Hepatic stellate cell (primary cell): ENCODE data around the gene HDDC3.
A peak's percentile ranks its signal among the peaks of the same experiment; 100 is the strongest.
"Not testable (repeated sequence)": the region's sequence is repeated elsewhere in the genome, so short reads cannot be mapped to it uniquely, and the experiment has no call there.

Experiments
- DNase-seq: peaks from one replicate; pipeline ENCODE4 v3.0.0; 2011; ENCODE audit warnings: low spot score

HDDC3 gene

GRCh38 chr15:90909976-90910375 is 22.4 kb downstream of the HDDC3 start:
- no peak for DNase-seq

GRCh38 chr15:90909449-90909848 is 22.9 kb downstream of the HDDC3 start:
- not testable (repeated sequence) for DNase-seq

GRCh38 chr15:90907838-90908507 is 24.4 kb downstream of the HDDC3 start:
- no peak for DNase-seq

- DNase-seq = no peak
These were observed 25.2 kb downstream of the HDDC3 start for GRCh38 chr15:90907051-90907660.

- no peak for DNase-seq
These were observed 26.0 kb downstream of the HDDC3 start for GRCh38 chr15:90906181-90906849.

- no peak for DNase-seq
These were observed 26.8 kb downstream of the HDDC3 start for GRCh38 chr15:90905306-90906180.

GRCh38 chr15:90904746-90905145 is 27.6 kb downstream of the HDDC3 start:
- no peak for DNase-seq

GRCh38 chr15:90903733-90904536 is 28.4 kb downstream of the HDDC3 start:
- DNase-seq = no peak

GRCh38 chr15:90902840-90903732 is 29.3 kb downstream of the HDDC3 start, which contains the start of gene MAN2A2:
MAN2A2 (plus strand) TSS chr15:90903302; CDS start chr15:90904208, 906 bp downstream.
- peak; percentile 79 for DNase-seq

GRCh38 chr15:90902040-90902839 is 30.1 kb downstream of the HDDC3 start:
- peak; percentile 100 for DNase-seq

- DNase-seq = no peak
These were observed 30.9 kb downstream of the HDDC3 start for GRCh38 chr15:90901175-90902039.

GRCh38 chr15:90897131-90897655 is 35.2 kb downstream of the HDDC3 start:
- DNase-seq = not testable (repeated sequence)

GRCh38 chr15:90895571-90896117 is 36.7 kb downstream of the HDDC3 start:
- no peak for DNase-seq

GRCh38 chr15:90893175-90894090 is 38.9 kb downstream of the HDDC3 start:
- no peak for DNase-seq

GRCh38 chr15:90892498-90893174 is 39.7 kb downstream of the HDDC3 start:
- DNase-seq = no peak

- no peak for DNase-seq
These were observed 40.3 kb downstream of the HDDC3 start for GRCh38 chr15:90892023-90892422.
